ENCODE measurements around the gene HYCC1. TPM values are rescaled to one million over a fixed set of nuclear protein-coding genes. Genes with fewer than 3 reads are reported as not detected.

Gene HYCC1
- total and polyA plus RNA-seq, 9 of the 15 experiments (the other 6 are each of a cell fraction or from before 2014, with no cell fraction given): 11.2 to 40.6 (median 37.9) TPM

DNA sequence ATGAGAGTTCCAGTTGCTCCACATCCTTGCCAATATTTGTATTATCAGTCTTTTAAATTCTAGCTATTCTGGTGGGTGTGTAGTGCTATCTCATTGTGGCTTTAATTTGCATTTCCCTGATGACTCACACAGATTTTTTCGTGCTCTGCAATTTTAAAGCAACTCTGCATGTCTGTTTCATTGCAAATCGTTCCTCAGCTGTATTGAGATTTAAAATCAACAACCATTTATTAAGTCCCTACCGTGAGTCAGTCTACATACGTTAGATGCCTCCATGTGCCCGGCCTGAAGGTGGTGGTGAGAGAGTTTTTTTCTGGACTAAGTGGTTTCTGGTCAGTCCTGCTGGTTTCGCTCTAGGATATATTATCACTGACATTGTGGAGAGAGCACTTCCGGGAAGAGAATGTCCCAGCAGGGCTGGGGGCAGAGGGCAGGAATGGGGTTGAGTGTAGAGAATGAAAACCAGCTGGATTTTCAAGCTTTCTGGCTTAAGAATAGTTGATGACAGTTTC, 8.4 kb upstream of the HYCC1 start (continued):
- TF ChIP-seq ZNF324 (CRISPR knock-in tag; IDR thresholded peaks at IDR 0.05) (no peak), ZBTB2 (IDR thresholded peaks at IDR 0.05) (no peak), NFYB (IDR thresholded peaks at IDR 0.05; ENCODE audit: extremely low read depth, insufficient read length) (no peak), SRSF7 (optimal IDR thresholded peaks at IDR 0.05; ENCODE audit: low read depth, low read length) (no peak), GABPA (tag; conservative IDR thresholded peaks at IDR 0.05; ENCODE audit: low read depth) (no peak; the same call in 1 of the 2 replicates), E2F1 (CRISPR knock-in tag; IDR thresholded peaks at IDR 0.05) (no peak), NR2F6 (CRISPR knock-in tag; IDR thresholded peaks at IDR 0.05) (no peak), MAFK (IDR thresholded peaks at IDR 0.05; ENCODE audit: low read length) (peak; percentile 12; the same call in 1 of the 2 replicates), FOSL1 (tag; conservative IDR thresholded peaks at IDR 0.05) (peak; percentile 87), TEAD1 (CRISPR knock-in tag; IDR thresholded peaks at IDR 0.05) (no peak), NFE2 (IDR thresholded peaks at IDR 0.05; ENCODE audit: low read depth) (peak; percentile 75), NR2C2 (CRISPR knock-in tag; IDR thresholded peaks at IDR 0.05) (no peak), NR2C2 (tag; IDR thresholded peaks at IDR 0.05) (0 out of 2 replicates have a peak, but pooled peaks have one; percentile 47), MLLT1 (IDR thresholded peaks at IDR 0.05) (0 out of 4 replicates have a peak, but pooled peaks of 1 of the 2 experiments have one; percentile 24), JUND (IDR thresholded peaks at IDR 0.05; ENCODE audit: borderline replicate concordance, low read depth, low read length) (peak; percentile 88), JUND (tag; IDR thresholded peaks at IDR 0.05; ENCODE audit: borderline replicate concordance, low read depth, low read length) (peak; percentile 90; the same call in 2 of the 3 replicates), CSDE1 (IDR thresholded peaks at IDR 0.05) (no peak), MED1 (CRISPR knock-in tag; IDR thresholded peaks at IDR 0.05; ENCODE audit: borderline replicate concordance) (no peak), ZNF780A (CRISPR knock-in tag; IDR thresholded peaks at IDR 0.05) (no peak), SMARCE1 (IDR thresholded peaks at IDR 0.05) (0 out of 2 replicates have a peak, but pooled peaks have one; percentile 35), MYC (IDR thresholded peaks at IDR 0.05; ENCODE audit: low read depth, low read length) (0 out of 2 replicates have a peak, but pooled peaks have one; percentile 13), MYC (CRISPR knock-in tag; IDR thresholded peaks at IDR 0.05; ENCODE audit: borderline replicate concordance, low read depth) (no peak), ZNF668 (CRISPR knock-in tag; IDR thresholded peaks at IDR 0.05) (no peak), ATF3 (IDR thresholded peaks at IDR 0.05) (peak; percentile 90), ATF3 (CRISPR knock-in tag; conservative IDR thresholded peaks at IDR 0.05) (no peak), ZNF79 (CRISPR knock-in tag; IDR thresholded peaks at IDR 0.05; ENCODE audit: low read depth) (no peak)

Measured in K562 (cell line).